ENCODE results near the gene MANEAL. TPM values are rescaled to one million over a fixed set of nuclear protein-coding genes. Genes with fewer than 3 reads are reported as not detected.

Gene MANEAL
- total RNA-seq, 1 donor from 2014 or later, result 1.8 TPM

Other genes starting within 250 kb of the MANEAL start
- gene SNIP1, start 239.6 kb upstream of the MANEAL start, total RNA-seq, result 9.7 TPM
- gene DNALI1, start 236.9 kb upstream of the MANEAL start, total RNA-seq, result 2.3 TPM
- 22.1 TPM for gene GNL2, start 197.9 kb upstream of the MANEAL start, total RNA-seq
- gene RSPO1, start 159.0 kb upstream of the MANEAL start, total RNA-seq, result 0.47 TPM
- 0.32 TPM for gene CDCA8, start 101.3 kb upstream of the MANEAL start, total RNA-seq
- 0.10 TPM for gene EPHA10, start 28.7 kb upstream of the MANEAL start, total RNA-seq
- 45.6 TPM for gene C1orf122, start 13.9 kb downstream of the MANEAL start, total RNA-seq
- 4.0 TPM for gene YRDC, start 14.4 kb downstream of the MANEAL start, total RNA-seq
- gene MTF1, start 65.7 kb downstream of the MANEAL start, total RNA-seq, result 12.8 TPM
- 12.0 TPM for gene INPP5B, start 153.2 kb downstream of the MANEAL start, total RNA-seq
- gene SF3A3, start 196.2 kb downstream of the MANEAL start, total RNA-seq, result 28.2 TPM
- gene FHL3, start 211.7 kb downstream of the MANEAL start, total RNA-seq, result 13.3 TPM
- gene UTP11, start 218.9 kb downstream of the MANEAL start, total RNA-seq, result 38.6 TPM

All from left ventricle myocardium superior (tissue), 1 donor.